Rectal smooth muscle tissue (tissue), 1 donor: Measurements from ENCODE around the gene HSPG2.
"Not testable (repeated sequence)": the region's sequence is repeated elsewhere in the genome, so short reads cannot be mapped to it uniquely, and the experiment has no call there.

Experiments used
- H3K27ac ChIP-seq: one replicate; pipeline ENCODE4 v1.7.0; 2013; ENCODE audit warnings: low read depth, low read length, inconsistent platforms
- H3K27me3 ChIP-seq: one replicate; pipeline ENCODE4 v1.7.0; 2013; ENCODE audit warnings: low read length; ENCODE audit not compliant: control insufficient read depth, insufficient read depth
- H3K36me3 ChIP-seq: one replicate; pipeline ENCODE4 v1.7.0; 2013; ENCODE audit warnings: low read length; ENCODE audit not compliant: control insufficient read depth, insufficient read depth
- H3K4me1 ChIP-seq: one replicate; pipeline ENCODE4 v1.7.0; 2013; ENCODE audit warnings: low read length; ENCODE audit not compliant: control insufficient read depth, insufficient read depth
- H3K4me3 ChIP-seq: one replicate; pipeline ENCODE4 v1.7.0; 2013; ENCODE audit warnings: low read length
- H3K9ac ChIP-seq: one replicate; pipeline ENCODE4 v1.7.0; 2013; ENCODE audit warnings: low read length

HSPG2 gene

DNA sequence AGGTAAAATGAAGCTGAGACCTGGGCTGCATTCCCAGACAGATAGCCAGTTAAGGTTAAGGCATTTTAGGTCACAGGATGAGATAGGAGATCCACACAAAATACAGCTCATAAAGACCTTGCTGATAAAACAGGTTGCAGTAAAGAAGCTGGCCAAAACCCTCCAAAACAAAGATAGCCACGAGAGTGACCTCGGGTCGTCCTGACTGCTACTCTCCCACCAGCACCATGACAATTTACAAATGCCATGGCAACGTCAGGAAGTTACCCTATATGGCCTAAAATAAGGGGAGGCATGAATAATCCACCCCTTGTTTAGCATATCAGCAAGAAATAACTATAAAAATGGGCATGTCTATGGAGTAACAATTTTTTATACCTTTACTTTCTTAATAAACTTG, 33.4 kb upstream of the HSPG2 start:
- not testable (repeated sequence) for H3K9ac ChIP-seq, H3K27me3 ChIP-seq, H3K27ac ChIP-seq, H3K4me3 ChIP-seq, H3K36me3 ChIP-seq, H3K4me1 ChIP-seq

DNA sequence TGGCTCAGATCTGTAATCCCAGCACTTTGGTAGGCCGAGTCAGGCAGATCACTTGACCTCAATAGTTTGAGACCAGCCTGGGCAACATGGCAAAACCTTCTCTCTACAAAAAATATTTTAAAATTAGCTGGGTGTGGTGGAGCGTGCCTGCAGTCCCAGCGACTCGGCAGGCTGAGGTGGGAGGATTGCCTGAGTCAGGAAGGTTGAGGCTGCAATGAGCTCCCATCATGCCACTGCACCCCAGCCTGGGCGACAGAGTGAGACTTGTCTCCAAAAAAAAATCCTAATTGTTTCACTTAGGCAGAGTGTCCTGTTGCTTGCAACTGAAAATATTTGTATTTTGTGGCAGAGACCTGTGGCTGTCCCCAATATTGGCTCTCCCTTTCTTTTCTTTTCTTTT, 32.0 kb upstream of the HSPG2 start:
- not testable (repeated sequence) for H3K36me3 ChIP-seq, H3K27me3 ChIP-seq, H3K9ac ChIP-seq, H3K4me3 ChIP-seq, H3K27ac ChIP-seq, H3K4me1 ChIP-seq

DNA sequence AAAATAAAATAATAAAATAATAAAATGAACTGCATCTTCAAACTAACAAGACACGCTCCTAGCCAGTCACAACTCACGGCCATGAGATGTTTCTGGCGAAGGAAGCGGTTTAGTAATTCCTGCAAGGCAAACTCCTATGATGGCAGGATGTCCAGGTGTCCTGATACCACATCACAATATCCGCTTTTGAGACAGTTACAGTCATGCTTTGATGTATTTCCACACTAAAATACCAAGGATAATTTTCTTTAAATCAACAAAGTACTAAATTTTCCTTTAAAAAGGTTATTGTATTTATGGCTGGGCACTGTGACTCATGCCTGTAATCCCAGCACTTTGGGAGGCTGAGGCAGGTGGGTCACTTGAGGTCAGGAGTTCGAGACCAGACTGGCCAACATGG, 30.1 kb upstream of the HSPG2 start:
- H3K9ac ChIP-seq, H3K27ac ChIP-seq, H3K4me1 ChIP-seq, H3K27me3 ChIP-seq, H3K4me3 ChIP-seq, H3K36me3 ChIP-seq: not testable (repeated sequence)

DNA sequence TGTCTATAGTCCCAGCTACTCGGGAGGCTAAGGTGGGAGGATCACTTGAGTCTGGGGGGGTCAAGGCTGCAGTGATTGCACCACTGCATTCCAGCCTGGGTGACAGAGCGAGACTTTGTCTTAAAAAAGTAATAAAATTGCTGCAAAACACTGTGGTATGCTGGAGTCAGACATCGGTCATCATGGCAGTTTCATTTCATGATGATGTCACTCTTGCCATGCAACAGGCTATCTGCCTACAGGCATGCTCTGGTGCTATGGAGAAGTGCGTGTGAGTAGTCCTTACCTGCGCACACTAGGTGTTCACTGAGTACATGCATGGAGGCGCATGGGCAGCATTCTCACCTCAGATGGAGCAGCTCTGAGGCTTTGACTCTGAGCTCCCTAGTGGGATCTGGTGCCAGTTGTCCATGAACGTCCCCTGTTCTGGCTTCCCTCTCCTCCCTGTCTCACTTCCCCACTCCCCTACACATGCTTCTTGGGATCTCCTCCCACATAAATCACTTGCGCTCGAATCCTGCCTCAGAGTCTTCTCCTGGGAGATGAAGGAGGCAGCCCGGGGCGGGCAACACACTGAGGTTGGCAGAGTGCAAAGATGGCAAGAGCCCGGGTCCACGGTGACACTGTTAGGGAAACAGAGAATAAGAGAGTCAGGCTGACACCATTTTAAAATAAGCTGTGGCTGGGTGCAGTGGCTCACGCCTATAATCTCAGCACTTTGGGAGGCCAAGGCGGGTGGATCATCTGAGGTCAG, 29.3 kb upstream of the HSPG2 start:
- Histone ChIP-seq H3K4me1 (peaks cover 2% of the 10 kb centered on the region), H3K36me3 (no peaks in the 10 kb centered on the region), H3K9ac (no peak overlapping the region), H3K27ac (no peak overlapping the region), H3K27me3 (no peaks in the 10 kb centered on the region), H3K4me3 (no peak overlapping the region)

DNA sequence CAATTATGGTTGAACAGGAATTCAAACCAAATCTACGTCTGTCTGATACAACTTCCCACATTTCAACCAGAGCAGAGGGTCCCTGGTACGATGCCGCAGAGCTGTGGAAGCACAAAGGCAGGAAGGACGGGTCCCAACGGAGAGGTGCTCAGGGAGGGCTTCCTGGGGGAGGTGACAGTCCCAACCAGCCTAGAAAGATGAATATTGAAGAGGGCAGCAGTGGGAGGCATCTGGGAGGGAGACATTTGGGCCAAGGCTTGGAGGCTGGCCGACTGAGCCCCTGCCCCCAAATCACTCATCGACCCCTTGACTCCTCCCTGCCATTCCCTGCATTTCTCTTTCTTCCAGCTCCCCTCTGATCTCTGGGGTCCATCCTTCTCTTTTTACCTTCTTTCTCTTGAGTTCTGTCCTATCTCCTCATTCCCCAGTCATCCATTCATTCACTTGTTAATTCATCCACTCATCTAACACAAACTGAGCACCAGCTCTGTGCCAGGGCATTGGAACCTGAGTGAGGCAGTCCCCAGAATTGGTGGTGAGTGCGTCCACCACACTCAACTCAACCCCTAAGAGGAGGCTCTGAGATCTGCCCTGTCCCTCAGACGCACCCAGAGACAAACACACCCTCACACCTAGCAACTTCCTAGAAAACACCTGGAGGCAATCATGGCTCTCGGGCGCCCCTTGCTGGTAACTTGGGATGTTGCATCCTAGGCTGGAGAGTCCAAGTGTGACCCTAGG, 26.5 kb upstream of the HSPG2 start:
- Histone ChIP-seq H3K9ac (no peak overlapping the region), H3K4me3 (no peak overlapping the region), H3K4me1 (peaks cover 4% of the 10 kb centered on the region), H3K27me3 (no peaks in the 10 kb centered on the region), H3K36me3 (no peaks in the 10 kb centered on the region), H3K27ac (no peak overlapping the region)

DNA sequence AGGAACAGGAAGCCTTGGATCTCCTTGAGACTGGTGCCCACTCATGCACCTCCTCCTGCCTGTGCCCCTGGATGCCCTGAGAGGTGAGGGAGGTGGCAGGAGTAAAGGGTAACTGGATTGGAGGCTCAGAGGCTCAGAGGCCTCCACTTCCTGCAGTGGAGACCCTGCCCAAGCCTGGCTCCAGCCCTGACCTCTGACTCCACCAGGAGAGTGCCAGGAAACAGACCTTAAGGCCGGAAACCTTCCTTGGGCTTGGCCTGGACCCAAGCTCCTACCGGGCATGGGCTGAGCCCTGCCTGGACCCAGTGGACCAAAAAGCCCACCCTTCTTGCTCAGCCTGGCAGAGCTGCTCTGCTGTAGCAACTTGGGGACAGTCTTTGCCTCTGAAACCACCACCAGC, 24.7 kb upstream of the HSPG2 start:
- peaks cover 12% of the 10 kb centered on the region for H3K4me1 ChIP-seq
- no peak overlapping the region for H3K9ac ChIP-seq
- no peak overlapping the region for H3K27ac ChIP-seq
- no peaks in the 10 kb centered on the region for H3K27me3 ChIP-seq
- H3K4me3 ChIP-seq, result no peak overlapping the region
- no peaks in the 10 kb centered on the region for H3K36me3 ChIP-seq

DNA sequence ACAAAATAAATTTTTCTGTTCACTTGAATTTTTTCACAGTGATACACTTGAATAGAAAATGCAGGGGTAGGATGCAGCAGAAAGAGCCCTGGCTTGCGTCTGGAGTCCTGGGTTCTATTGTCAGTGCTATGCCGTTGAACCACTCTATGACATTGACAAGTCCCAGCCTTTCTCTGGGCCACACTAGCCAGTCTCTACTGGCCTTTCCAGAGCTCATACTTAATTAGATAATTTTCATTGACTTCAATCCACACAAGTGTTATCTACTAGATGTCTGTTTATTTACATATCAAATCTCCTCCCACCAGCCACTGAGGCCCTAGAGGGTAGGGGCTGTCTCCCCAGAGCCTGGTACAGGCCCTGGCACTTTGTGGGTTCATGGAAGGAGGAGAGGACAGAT, 24.2 kb upstream of the HSPG2 start:
- no peak overlapping the region for H3K9ac ChIP-seq
- no peak overlapping the region for H3K4me3 ChIP-seq
- H3K4me1 ChIP-seq, result peaks cover 16% of the 10 kb centered on the region
- H3K27me3 ChIP-seq, result no peaks in the 10 kb centered on the region
- H3K36me3 ChIP-seq, result no peaks in the 10 kb centered on the region
- H3K27ac ChIP-seq, result no peak overlapping the region

DNA sequence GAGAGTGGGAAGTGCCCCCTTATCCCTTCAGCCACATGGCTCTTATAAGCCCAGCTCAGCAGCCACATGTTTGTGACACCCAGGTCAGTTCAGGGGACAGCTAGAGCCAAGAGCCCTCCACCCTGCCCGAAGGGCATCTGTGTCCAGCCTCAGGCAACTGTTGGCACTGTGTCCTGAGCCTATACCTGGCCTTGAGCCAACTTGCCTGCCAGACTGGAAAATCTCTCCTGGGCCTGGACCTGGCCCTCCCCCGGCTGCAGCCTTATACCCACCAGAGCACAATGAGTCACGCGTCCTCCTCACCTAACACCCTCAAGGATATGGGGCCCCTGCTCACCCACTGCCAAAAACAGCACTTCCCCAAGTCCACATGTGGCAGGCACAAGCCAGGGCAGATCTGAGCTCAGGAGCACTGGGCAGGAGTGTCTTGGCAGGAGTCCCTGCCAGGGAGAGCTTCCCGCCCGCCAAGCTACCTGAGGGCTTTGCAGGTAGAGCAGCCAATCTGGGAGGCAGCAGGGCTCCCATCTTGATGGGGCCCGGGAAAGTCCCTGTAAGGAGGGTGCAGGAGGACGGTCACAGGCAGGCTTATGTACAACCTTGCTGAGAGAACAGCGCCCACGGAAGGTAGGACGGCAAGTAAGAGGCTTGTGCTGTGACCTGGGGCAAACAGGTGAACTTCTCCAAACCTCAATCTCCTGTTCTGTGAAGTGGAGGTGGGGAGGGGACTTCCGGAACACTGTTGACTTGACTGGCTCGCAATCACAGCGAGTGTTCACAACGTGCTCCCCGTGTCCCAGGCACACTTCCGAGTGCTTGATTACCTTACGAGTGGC, 19.8 kb upstream of the HSPG2 start:
- Histone ChIP-seq H3K27me3 (no peaks in the 10 kb centered on the region), H3K9ac (peak overlapping the region; percentile 14), H3K27ac (peak overlapping the region; percentile 47), H3K4me3 (no peak overlapping the region), H3K4me1 (peaks cover 20% of the 10 kb centered on the region), H3K36me3 (no peaks in the 10 kb centered on the region)

DNA sequence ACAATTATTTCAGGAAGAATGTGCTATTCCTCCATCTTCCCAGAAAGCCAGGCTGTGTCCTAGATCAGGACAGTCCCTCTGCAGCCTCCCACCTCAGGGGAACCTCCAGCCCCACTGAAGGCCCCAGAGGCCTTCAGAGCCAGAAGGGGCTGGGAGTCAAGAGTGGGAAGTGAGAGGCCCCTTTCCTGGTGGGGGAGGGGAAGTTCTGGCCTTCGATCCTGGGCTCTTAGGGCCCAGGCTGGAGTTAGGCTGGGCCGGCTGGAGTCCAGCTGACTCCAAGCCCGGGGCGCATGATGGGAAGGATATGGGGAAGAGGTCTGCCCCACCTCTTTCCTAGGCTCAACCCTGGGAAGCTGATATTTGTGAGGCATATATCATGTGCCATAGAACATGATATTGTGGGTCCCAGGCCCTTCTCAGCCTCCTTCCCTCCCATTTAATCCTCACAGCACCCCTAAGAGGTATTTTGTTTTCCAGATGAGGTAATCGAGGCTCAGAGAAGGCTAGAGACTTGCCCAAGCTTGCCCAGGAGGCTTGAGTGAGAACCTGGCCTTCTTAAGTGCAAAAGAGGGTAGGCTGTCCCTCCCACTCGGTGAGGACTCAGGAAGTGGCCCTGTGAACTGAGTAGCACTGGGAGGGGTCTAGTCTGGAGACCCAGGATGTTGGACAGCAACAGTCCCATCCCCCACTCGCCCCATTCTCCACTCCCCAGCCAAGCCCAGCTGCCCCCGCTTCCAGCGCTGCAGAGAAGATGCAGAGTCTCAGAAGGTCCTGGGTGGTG, 18.6 kb upstream of the HSPG2 start:
- H3K9ac ChIP-seq, result no peak overlapping the region
- peaks cover 16% of the 10 kb centered on the region for H3K4me1 ChIP-seq
- no peaks in the 10 kb centered on the region for H3K27me3 ChIP-seq
- no peak overlapping the region for H3K4me3 ChIP-seq
- H3K27ac ChIP-seq, result peak overlapping the region; percentile 1
- no peaks in the 10 kb centered on the region for H3K36me3 ChIP-seq

DNA sequence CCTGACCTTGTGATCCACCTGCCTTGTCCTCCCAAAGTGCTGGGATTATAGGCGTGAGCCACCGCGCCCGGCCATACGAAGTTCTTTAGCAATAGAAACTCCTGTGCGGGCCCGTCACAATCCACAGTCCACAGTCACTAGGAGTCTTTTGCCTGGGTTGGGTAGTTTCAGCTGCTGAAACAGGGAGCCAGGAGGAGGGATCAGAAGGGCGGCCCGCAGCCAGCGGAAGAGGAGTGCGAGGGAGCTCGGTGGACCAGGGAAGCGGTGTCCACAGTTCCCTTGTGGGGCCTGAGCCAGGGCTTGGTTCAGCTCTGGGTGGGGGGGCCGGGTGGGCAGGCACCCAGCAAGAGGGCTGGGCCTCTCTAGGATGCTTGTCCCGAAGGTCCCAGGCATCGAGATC, 17.9 kb upstream of the HSPG2 start:
- no peak overlapping the region for H3K4me3 ChIP-seq
- H3K27me3 ChIP-seq, result no peaks in the 10 kb centered on the region
- peak overlapping the region; percentile 1 for H3K27ac ChIP-seq
- H3K36me3 ChIP-seq, result no peaks in the 10 kb centered on the region
- peaks cover 16% of the 10 kb centered on the region for H3K4me1 ChIP-seq
- no peak overlapping the region for H3K9ac ChIP-seq

DNA sequence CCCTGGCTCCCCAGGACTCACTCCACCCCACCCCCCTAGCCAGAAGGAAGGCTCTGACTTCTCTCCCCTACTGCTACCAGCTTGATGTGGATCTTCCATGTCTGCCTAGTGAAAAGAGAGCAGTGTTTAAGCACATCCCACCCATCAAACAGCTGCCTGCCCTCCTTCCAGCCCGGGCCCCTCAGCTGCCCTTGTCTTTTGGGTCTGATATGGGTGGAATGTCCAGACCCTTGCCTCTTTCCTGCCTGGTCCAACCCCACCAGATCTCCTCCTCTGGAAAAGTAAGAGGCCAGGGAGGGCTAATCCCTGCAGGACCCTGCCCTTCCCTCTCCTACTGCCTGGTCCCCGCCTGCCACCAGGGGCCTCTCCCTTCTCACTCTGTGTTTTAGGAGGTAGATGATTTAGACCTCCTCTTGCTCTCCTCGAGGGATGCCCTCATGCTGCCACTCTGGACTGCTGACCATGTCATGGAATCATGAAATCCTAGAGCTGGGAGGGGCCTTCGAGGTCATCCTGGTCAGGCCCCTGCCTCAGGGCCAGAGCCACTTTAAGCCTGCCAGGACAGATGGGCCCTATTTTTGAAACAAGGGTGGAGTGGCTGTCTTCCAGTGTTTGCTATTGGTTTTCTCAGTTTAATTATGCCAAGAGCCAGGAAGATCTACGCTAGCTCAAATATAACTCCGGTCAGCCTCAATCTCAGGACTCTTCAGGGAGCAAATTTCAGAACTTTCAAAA, 15.8 kb upstream of the HSPG2 start:
- Histone ChIP-seq H3K27ac (no peak overlapping the region), H3K27me3 (no peaks in the 10 kb centered on the region), H3K9ac (no peak overlapping the region), H3K36me3 (no peaks in the 10 kb centered on the region), H3K4me3 (no peak overlapping the region), H3K4me1 (peaks cover 16% of the 10 kb centered on the region)
